GM19035 (cell line): ENCODE results near the gene ITPKC.

Source experiments
- ATAC-seq: cut with Tn5 transposase; IDR thresholded peaks from one replicate; pipeline ENCODE4 v1.9.1; 2021; ENCODE audit not compliant: unreplicated experiment

The ITPKC gene

GRCh38 chr19:40739030-40739839 is 22.3 kb downstream of the ITPKC start:
- ATAC-seq: no peak

- no peak for ATAC-seq
Observed at GRCh38 chr19:40739871-40740703, 23.2 kb downstream of the ITPKC start.

- no peak for ATAC-seq
Observed at GRCh38 chr19:40740747-40741146, 23.8 kb downstream of the ITPKC start.

- ATAC-seq: no peak
Observed at GRCh38 chr19:40741527-40742390, 24.8 kb downstream of the ITPKC start.

- ATAC-seq: no peak
Observed at GRCh38 chr19:40742477-40742876, 25.6 kb downstream of the ITPKC start.

GRCh38 chr19:40742886-40743285 is 26.0 kb downstream of the ITPKC start:
- ATAC-seq: no peak

GRCh38 chr19:40743926-40744325 is 27.0 kb downstream of the ITPKC start:
- ATAC-seq: no peak

GRCh38 chr19:40744554-40745401 is 27.9 kb downstream of the ITPKC start:
- no peak for ATAC-seq

- ATAC-seq: no peak
Observed at GRCh38 chr19:40745402-40745780, 28.5 kb downstream of the ITPKC start.

- ATAC-seq: no peak
Observed at GRCh38 chr19:40747536-40747935, 30.6 kb downstream of the ITPKC start.

- peak; percentile 85 for ATAC-seq
Observed at GRCh38 chr19:40750058-40750873, 33.4 kb downstream of the ITPKC start, which contains the start of gene ACTMAP. Gene ACTMAP, minus strand, starts transcription at chr19:40750477. Its CDS starts 674 bp downstream, at chr19:40749803.

- peak; percentile 54 for ATAC-seq
Observed at GRCh38 chr19:40750874-40751537, 34.1 kb downstream of the ITPKC start, which contains the start of gene SNRPA. Gene SNRPA, plus strand, starts transcription at chr19:40751203. Its CDS starts 206 bp downstream, at chr19:40751409.

GRCh38 chr19:40752257-40752781 is 35.4 kb downstream of the ITPKC start:
- ATAC-seq: no peak

- ATAC-seq: no peak
Observed at GRCh38 chr19:40754611-40755247, 37.8 kb downstream of the ITPKC start.

GRCh38 chr19:40755248-40755624 is 38.3 kb downstream of the ITPKC start:
- no peak for ATAC-seq

GRCh38 chr19:40755791-40756190 is 38.9 kb downstream of the ITPKC start:
- no peak for ATAC-seq

- ATAC-seq: no peak
Observed at GRCh38 chr19:40756502-40757110, 39.7 kb downstream of the ITPKC start.

- ATAC-seq: no peak
Observed at GRCh38 chr19:40758491-40758890, 41.6 kb downstream of the ITPKC start.
